IMR-90 (cell line): ENCODE data around the gene IFIH1.

Source experiments
- BHLHE40 ChIP-seq: fragments of 150-350 bp; IDR thresholded peaks from 2 replicates; pipeline ENCODE4 v1.6.1; 2016; ENCODE audit warnings: mild to moderate bottlenecking, low read depth, low read length
- CTCF ChIP-seq: conservative IDR thresholded peaks from 2 replicates; pipeline ENCODE4 v1.5.1; 2012; ENCODE audit warnings: mild to moderate bottlenecking, low read depth, low read length, improper control_type of control experiment
- MAZ ChIP-seq: IDR thresholded peaks from 2 replicates; pipeline ENCODE4 v1.6.1; 2012; ENCODE audit warnings: low read depth, mild to moderate bottlenecking, low read length, improper control_type of control experiment, moderate library complexity, borderline replicate concordance
- MXI1 ChIP-seq: IDR thresholded peaks from 2 replicates; pipeline ENCODE4 v1.6.1; 2012; ENCODE audit warnings: low read depth, mild to moderate bottlenecking, low read length, moderate library complexity, borderline replicate concordance
- NFE2L2 ChIP-seq: fragments of 150-350 bp; IDR thresholded peaks from 2 replicates; pipeline ENCODE4 v1.6.1; 2016; ENCODE audit warnings: low read depth, mild to moderate bottlenecking, low read length
- POLR2A ChIP-seq: IDR thresholded peaks from 2 replicates; pipeline ENCODE4 v1.6.1; 2012; ENCODE audit warnings: mild to moderate bottlenecking, low read depth, low read length
- RAD21 ChIP-seq: IDR thresholded peaks from 2 replicates; pipeline ENCODE4 v1.6.1; 2012; ENCODE audit warnings: low read length, improper control_type of control experiment
- TF ChIP-seq, protein P1 (sequence below): fragments of 150-350 bp; IDR thresholded peaks from 2 replicates; pipeline ENCODE4 v1.6.1; 2017; ENCODE audit warnings: mild to moderate bottlenecking, antibody characterized with exemption, low read length, low read depth

- TF ChIP-seq CTCF (no peak), POLR2A (no peak), MAZ (no peak), RAD21 (no peak), NFE2L2 (no peak), MXI1 (no peak), BHLHE40 (no peak)
- TF ChIP-seq, protein P1, sequence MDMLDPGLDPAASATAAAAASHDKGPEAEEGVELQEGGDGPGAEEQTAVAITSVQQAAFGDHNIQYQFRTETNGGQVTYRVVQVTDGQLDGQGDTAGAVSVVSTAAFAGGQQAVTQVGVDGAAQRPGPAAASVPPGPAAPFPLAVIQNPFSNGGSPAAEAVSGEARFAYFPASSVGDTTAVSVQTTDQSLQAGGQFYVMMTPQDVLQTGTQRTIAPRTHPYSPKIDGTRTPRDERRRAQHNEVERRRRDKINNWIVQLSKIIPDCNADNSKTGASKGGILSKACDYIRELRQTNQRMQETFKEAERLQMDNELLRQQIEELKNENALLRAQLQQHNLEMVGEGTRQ, result no peak
Measured at GRCh38 chr2:162282765-162283425, 35.6 kb downstream of the IFIH1 start.
